Hepatocyte (in vitro differentiated cells): ENCODE measurements around the gene GALE. TPM values are rescaled to one million over a fixed set of nuclear protein-coding genes. Genes with fewer than 3 reads are reported as not detected.
"Not testable (repeated sequence)": the region's sequence is repeated elsewhere in the genome, so short reads cannot be mapped to it uniquely, and the experiment has no call there.

Experiments
- DNase-seq: peaks from one replicate; pipeline ENCODE4 v3.0.0-alpha.2; 2016; ENCODE audit warnings: low spot score
- H2AFZ ChIP-seq: fragments of 200-600 bp; sonication (generic); 2 replicates; pipeline ENCODE4 v1.6.0; 2016; ENCODE audit warnings: antibody characterized with exemption, mild to moderate bottlenecking
- H3K27ac ChIP-seq: fragments of 200-600 bp; sonication (generic); 2 replicates; pipeline ENCODE4 v1.5.1; 2016; ENCODE audit warnings: mild to moderate bottlenecking
- H3K27me3 ChIP-seq: fragments of 200-600 bp; sonication (generic); 2 replicates; pipeline ENCODE4 v1.6.1; 2016
- H3K36me3 ChIP-seq: fragments of 200-600 bp; sonication (generic); replicated peaks from 2 replicates; pipeline ENCODE4 v1.5.1; 2016; ENCODE audit warnings: low read depth; ENCODE audit not compliant: insufficient read depth
- H3K4me1 ChIP-seq: fragments of 200-600 bp; sonication (generic); 2 replicates; pipeline ENCODE4 v1.5.1; 2016; ENCODE audit warnings: mild to moderate bottlenecking, moderate library complexity; ENCODE audit not compliant: insufficient read depth
- H3K4me2 ChIP-seq: fragments of 200-600 bp; sonication (generic); 2 replicates; pipeline ENCODE4 v1.6.0; 2016
- H3K4me3 ChIP-seq: fragments of 200-600 bp; sonication (generic); 2 replicates; pipeline ENCODE4 v1.5.1; 2016; ENCODE audit warnings: mild to moderate bottlenecking
- H3K79me2 ChIP-seq: fragments of 200-600 bp; sonication (generic); 2 replicates; pipeline ENCODE4 v1.6.0; 2017; ENCODE audit warnings: mild to moderate bottlenecking
- H3K9me2 ChIP-seq: fragments of 200-600 bp; sonication (generic); replicated peaks from 2 replicates; pipeline ENCODE4 v1.6.0; 2017; ENCODE audit warnings: mild to moderate bottlenecking; ENCODE audit not compliant: insufficient read depth
- H3K9me3 ChIP-seq: fragments of 200-600 bp; sonication (generic); 2 replicates; pipeline ENCODE4 v1.5.1; 2016; ENCODE audit warnings: low read depth, mild to moderate bottlenecking
- H4K20me1 ChIP-seq: fragments of 200-600 bp; sonication (generic); 2 replicates; pipeline ENCODE4 v1.6.0; 2016; ENCODE audit warnings: mild to moderate bottlenecking; ENCODE audit not compliant: insufficient read depth, poor library complexity, severe bottlenecking
- EZH2 ChIP-seq: fragments of 200-600 bp; sonication (generic); IDR thresholded peaks from 2 replicates; pipeline ENCODE4 v1.6.1; 2016; ENCODE audit warnings: antibody characterized with exemption, mild to moderate bottlenecking, borderline replicate concordance
- EZH2phosphoT487 ChIP-seq: fragments of 200-600 bp; sonication (generic); IDR thresholded peaks from one replicate; pipeline ENCODE4 v1.6.1; 2018; ENCODE audit warnings: antibody characterized with exemption, mild to moderate bottlenecking, low read depth, moderate library complexity; ENCODE audit not compliant: unreplicated experiment, severe bottlenecking
- WGBS: methylation state at CpG from one replicate; pipeline ENCODE4 v1.1.6; 2016; ENCODE audit warnings: low lambda C conversion rate; ENCODE audit errors: missing lambda C conversion rate; 5-methylcytosine and 5-hydroxymethylcytosine counted together
- polyA plus RNA-seq: library from polyadenylated mRNA; unstranded; fragments of >200 nt; fragmentation: Nextera tagmentation; extraction: Ambion mirVana; gene quantifications from 2 replicates; pipeline ENCODE4 v1.2.1, GENCODE V29; 2016
- total RNA-seq: library from RNA; depleted of rRNA; stranded (reverse); fragments of >200 nt; gene quantifications from 2 replicates; pipeline ENCODE4 v1.2.3, GENCODE V29; 2014
- TF ChIP-seq, protein P1 (sequence below): fragments of 200-600 bp; sonication (generic); IDR thresholded peaks from 2 replicates; pipeline ENCODE4 v1.5.1; 2016; ENCODE audit warnings: antibody characterized with exemption, mild to moderate bottlenecking; ENCODE audit not compliant: poor library complexity

GALE gene
- total and polyA plus RNA-seq, 2 experiments from 2014 or later: 89.9 to 114 TPM

DNA sequence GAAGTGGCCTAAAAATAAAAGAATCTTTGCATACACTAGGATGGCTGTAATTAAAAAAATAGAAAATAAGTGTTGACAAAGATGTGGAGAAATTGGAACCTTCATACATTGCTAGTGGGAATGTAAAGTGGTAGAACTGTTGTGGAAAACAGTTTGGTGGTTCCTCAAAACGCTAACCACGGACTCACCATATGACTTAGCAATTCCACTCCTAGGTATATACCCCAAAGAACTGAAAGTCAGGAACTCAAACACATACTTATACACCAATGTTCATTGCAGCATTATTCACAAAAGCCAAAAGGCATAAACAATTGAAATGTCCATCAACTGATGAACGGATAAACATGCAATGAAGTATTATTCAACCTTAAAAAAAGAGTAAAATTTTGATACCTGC, 35.5 kb upstream of the GALE start:
- TF ChIP-seq EZH2phosphoT487 (no peak), EZH2 (no peak)
- TF ChIP-seq, protein P1, sequence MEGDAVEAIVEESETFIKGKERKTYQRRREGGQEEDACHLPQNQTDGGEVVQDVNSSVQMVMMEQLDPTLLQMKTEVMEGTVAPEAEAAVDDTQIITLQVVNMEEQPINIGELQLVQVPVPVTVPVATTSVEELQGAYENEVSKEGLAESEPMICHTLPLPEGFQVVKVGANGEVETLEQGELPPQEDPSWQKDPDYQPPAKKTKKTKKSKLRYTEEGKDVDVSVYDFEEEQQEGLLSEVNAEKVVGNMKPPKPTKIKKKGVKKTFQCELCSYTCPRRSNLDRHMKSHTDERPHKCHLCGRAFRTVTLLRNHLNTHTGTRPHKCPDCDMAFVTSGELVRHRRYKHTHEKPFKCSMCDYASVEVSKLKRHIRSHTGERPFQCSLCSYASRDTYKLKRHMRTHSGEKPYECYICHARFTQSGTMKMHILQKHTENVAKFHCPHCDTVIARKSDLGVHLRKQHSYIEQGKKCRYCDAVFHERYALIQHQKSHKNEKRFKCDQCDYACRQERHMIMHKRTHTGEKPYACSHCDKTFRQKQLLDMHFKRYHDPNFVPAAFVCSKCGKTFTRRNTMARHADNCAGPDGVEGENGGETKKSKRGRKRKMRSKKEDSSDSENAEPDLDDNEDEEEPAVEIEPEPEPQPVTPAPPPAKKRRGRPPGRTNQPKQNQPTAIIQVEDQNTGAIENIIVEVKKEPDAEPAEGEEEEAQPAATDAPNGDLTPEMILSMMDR: no peak
- WGBS: 85% methylated on average over 3 of the region's 3 CpGs
- Histone ChIP-seq H2AFZ (no peak overlapping the region), H3K79me2 (no peaks in the 10 kb centered on the region), H4K20me1 (no peaks in the 10 kb centered on the region), H3K27ac (no peak overlapping the region), H3K4me1 (no peaks in the 10 kb centered on the region), H3K9me2 (no peaks in the 10 kb centered on the region), H3K4me3 (no peak overlapping the region), H3K9me3 (no peaks in the 10 kb centered on the region), H3K4me2 (no peak overlapping the region), H3K27me3 (peaks cover 9% of the 10 kb centered on the region), H3K36me3 (no peaks in the 10 kb centered on the region)
- no peak for DNase-seq

DNA sequence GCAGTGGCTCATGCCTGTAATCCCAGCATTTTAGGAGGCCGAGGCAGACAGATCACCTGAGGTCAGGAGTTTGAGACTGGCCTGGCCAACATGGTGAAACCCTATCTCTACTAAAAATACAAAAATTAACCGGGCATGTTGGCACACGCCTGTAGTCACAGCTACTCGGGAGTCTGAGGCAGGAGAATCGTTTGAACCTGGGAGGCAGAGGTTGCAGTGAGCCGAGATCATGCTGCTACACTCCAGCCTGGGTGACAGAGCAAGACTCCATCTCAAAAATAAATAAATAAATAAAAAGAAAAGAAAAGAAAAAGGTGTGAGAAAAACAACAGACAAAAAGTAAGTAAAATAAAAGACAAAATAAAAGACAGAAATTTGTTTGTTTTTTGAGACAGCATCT, 33.6 kb upstream of the GALE start:
- H3K27me3 ChIP-seq, DNase-seq, H2AFZ ChIP-seq, H3K4me2 ChIP-seq, H3K36me3 ChIP-seq, H3K4me3 ChIP-seq, H3K9me3 ChIP-seq, H4K20me1 ChIP-seq, H3K27ac ChIP-seq, H3K9me2 ChIP-seq, H3K4me1 ChIP-seq, H3K79me2 ChIP-seq: not testable (repeated sequence)
- 83% methylated on average over 6 of the region's 6 CpGs for WGBS

DNA sequence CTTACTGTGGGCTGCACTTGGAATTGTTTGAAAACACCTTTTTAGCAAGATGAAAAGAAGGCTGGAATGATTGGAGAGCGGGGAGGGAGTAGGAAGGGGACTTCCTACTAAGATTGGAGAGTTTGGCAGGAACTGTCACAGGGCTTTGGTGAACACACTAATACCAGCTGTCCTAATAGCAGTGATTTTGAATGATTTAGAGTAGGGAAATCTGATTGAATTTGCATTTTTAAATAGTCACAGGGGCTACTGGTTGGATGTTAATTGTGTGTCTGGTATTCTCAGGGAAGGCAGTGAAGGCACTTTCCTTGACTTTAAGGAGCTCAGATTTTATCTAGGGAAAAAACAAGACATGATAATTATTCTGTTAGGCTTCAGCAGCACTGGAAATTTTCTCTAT, 27.2 kb upstream of the GALE start:
- Histone ChIP-seq H4K20me1 (no peaks in the 10 kb centered on the region), H3K36me3 (no peaks in the 10 kb centered on the region), H3K4me2 (no peak overlapping the region), H3K9me2 (no peaks in the 10 kb centered on the region), H3K27ac (no peak overlapping the region), H3K9me3 (no peaks in the 10 kb centered on the region), H3K4me3 (no peak overlapping the region), H3K4me1 (peaks cover 8% of the 10 kb centered on the region), H3K27me3 (no peaks in the 10 kb centered on the region), H3K79me2 (peaks cover 14% of the 10 kb centered on the region), H2AFZ (no peak overlapping the region)
- TF ChIP-seq EZH2 (no peak), EZH2phosphoT487 (no peak)
- TF ChIP-seq, protein P1: no peak
- no peak for DNase-seq
- WGBS: 86% methylated on average over 1 of the region's 1 CpG

DNA sequence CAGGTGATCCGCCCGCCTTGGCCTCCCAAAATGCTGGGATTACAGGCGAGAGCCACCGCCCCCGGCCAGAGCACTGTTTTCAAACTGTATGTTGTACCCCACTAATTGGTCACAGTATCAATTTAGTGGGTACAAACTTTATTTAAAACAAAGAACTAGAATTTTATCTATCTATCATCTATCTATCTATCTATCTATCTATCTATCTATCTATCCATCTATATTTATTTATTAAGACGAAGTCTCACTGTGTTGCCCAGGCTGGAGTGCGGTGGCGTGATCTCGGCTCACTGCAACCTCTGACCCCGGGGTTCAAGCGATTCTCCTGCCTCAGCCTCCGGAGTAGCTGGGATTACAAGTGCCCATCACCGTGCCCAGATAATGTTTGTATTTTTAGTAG, 26.0 kb upstream of the GALE start:
- not testable (repeated sequence) for H3K4me3 ChIP-seq, H3K36me3 ChIP-seq, H3K9me3 ChIP-seq, H3K9me2 ChIP-seq, H3K4me1 ChIP-seq, H3K27me3 ChIP-seq, DNase-seq, H2AFZ ChIP-seq, H3K4me2 ChIP-seq, H3K27ac ChIP-seq, H4K20me1 ChIP-seq
- whole genome bisulfite sequencing: 98% methylated on average over 13 of the region's 13 CpGs
- H3K79me2 ChIP-seq: peaks cover 16% of the 10 kb centered on the region
